ENCODE results near the gene PDGFC. TPM values are rescaled to one million over a fixed set of nuclear protein-coding genes. Genes with fewer than 3 reads are reported as not detected.

PDGFC gene
- total RNA-seq, 2 donors from 2014 or later: 16.5 to 18.5 TPM

GRCh38 chr4:156733582-156733981 is 238.0 kb downstream of the PDGFC start:
- intact Hi-C loops (cut with DNase I): no loop called here
- DNase-seq: no peak
- no peak for ATAC-seq

DNA sequence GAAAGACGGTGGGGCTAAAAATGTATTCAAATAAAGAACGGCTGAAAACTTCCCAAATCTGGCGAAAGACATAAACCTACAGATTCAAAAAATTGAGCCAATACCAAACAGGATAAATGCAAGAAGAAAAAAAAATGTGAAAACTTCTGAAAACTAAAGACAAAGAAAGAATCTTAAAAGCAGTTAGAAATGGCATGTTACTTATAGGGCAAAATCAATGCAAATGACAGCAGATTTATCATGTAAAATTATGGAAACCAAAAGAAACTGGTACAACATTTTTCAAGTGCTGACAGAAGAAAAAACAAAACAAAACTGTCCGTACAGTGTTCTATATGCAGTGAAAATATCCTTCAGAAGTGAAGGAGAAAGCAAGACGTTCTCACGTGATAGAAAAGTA is 239.0 kb downstream of the PDGFC start:
- intact Hi-C loops (cut with DNase I): no loop called here
- DNase-seq (no peak), ATAC-seq (no peak)

GRCh38 chr4:156729416-156729815 is 242.2 kb downstream of the PDGFC start:
- no peak for ATAC-seq
- intact Hi-C loops (cut with DNase I): no loop called here

DNA sequence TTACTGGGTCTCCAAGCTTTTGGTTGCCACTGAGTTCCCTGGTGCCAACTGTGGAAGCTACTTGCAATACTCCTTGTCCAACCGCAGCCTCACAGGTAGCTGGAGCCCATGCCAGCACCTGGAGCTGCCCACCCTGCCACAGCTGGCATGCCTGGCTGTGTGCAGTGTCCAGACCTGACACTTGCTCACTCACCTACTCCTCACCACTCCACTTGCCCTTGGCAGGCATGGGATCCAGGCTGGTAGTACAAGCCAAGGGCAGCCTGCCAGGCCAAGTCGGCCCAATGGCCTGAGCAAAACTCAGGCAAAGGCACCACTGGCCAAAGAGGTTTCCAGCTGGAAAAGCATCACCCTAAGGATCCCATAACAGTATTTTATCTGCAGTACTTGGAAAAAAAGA is 246.3 kb downstream of the PDGFC start:
- peak; percentile 82 to 86 for ATAC-seq
- intact Hi-C loops (cut with DNase I): no loop called here
- DNase-seq: peak; percentile 43

More at GRCh38 chr4:156729416-156729815, 242.2 kb downstream of the PDGFC start:
- no peak for DNase-seq

DNA sequence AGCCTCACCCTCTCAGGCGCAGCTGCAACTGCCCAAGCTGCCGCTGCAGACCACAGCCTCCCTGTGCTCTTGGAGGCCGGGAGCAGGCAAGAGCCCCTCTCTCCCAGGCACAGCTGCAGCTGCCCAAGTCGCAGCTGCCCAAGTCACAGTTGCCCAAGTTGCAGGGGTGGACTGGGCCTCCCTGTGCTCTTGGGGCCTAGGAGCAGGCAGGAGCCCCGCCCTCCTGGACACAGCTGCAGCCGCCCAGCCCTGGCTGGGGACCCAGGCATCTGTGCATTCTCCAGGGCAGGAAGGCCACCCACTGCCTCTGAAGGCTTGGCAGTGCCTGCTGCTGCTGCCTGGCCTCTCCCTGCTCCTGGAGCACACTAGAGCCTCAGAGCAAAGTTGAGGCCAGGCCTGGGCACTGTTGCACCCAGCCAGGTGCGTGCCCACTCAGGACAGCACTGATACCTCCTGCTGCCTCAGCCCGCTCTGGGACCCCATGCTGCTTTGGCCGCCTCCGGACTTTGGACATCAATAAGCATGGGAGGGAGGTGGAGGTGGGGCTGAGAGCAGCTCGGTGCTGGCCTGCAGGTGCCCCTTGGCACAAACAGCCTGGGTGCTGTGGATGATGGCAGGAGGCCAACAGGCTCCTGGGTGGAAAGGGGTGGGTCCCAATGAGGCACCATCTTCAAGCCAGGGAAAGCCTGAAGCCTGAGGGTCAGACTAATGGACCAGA is 247.5 kb downstream of the PDGFC start:
- intact Hi-C loops (cut with DNase I): no loop called here
- ATAC-seq: no peak
- DNase-seq: no peak

DNA sequence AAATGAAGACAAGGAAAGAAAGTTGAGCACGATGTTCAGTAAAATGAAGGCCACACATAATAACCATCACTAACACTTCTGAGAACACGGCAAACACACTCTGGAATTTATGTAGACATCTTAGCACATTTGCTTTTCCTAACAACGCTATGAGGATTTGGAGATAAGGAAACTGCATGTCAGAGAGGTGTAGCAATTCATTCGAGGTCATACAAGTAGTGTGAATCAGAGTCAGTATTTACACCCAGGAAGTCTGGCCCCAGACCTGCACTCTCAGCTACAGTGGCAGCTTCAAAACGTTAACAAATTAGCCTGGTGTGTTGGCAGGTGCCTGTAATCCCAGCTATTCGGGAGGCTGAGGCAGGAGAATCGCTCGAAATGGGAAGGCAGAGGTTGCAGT is 253.4 kb downstream of the PDGFC start:
- ATAC-seq (no peak), DNase-seq (no peak)
- intact Hi-C loops (cut with DNase I): no loop called here

DNA sequence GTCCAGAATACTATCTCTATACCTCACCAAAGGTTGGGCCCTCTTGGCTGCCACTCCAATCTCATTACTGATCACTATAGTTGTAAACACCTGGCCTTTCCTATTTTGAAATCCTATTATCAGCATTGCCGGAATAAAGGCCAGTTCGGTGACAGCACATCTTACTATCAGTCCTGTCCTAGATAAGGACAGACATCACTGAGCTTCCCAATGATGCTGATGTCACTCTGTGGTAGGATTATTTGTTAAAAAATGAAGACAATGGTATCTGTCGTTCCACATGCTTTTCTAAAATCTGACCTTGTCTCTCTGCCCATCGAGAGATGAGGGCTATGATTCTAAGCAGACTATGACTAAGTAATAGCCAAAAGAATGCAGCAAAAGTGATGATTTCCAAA is 260.4 kb downstream of the PDGFC start:
- intact Hi-C loops (cut with DNase I): no loop called here

More for the DNA sequence above, 260.4 kb downstream of the PDGFC start:
- no peak for DNase-seq
- no peak for ATAC-seq

Other genes starting within 250 kb of the PDGFC start
- gene GLRB, start 104.4 kb upstream of the PDGFC start, total RNA-seq: 10 to 100 TPM in 1 of 2 donors, 1 to 10 TPM in 1; 9.8 to 10.6 TPM
- not detected for gene GRIA2, start 248.9 kb upstream of the PDGFC start, total RNA-seq